GM21515 (cell line): Measurements from ENCODE around the gene LSS.
"Not testable (repeated sequence)": the region's sequence is repeated elsewhere in the genome, so short reads cannot be mapped to it uniquely, and the experiment has no call there.

Experiments
- ATAC-seq: cut with Tn5 transposase; IDR thresholded peaks from one replicate; pipeline ENCODE4 v1.9.1; 2021; ENCODE audit not compliant: unreplicated experiment

LSS gene

DNA sequence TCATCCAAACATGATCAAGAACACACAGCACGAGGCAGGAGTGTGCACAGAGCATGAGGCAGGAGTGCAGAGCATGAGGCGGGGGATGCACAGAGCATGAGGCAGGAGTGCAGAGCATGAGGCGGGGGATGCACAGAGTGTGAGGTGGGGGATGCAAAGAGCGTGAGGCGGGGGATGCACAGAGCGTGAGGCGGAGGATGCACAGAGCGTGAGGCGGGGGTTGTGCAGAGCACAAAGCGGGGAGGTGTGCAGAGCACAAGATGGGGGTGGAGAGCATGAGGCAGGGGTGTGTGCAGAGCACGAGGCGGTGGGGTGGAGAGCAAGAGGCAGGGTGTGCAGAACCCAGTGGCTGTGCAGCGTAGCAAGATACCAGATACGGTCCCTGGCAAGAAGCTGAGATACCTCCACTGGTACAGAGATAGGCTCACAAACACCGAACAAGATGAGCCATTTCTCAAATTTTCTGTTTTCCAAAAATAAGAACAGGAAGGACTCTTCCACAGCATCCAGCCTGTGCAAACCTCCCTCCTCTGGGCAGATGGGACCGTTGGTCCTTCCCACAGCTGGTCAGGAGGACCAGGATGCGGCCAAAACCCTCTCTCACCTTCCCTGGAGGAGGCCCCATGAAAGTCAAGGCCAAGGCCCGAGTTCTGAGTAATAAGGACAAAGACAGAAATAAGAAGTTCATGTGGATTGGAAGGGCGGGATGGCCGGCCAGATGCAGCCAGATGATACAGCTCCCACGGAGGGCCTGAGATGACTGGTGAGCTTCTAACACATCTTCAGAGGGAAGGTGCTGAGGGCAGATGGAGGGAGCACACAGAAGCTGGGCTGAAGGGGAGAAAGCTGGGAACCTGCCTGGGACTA lies 56.3 kb downstream of the LSS start:
- ATAC-seq = no peak

DNA sequence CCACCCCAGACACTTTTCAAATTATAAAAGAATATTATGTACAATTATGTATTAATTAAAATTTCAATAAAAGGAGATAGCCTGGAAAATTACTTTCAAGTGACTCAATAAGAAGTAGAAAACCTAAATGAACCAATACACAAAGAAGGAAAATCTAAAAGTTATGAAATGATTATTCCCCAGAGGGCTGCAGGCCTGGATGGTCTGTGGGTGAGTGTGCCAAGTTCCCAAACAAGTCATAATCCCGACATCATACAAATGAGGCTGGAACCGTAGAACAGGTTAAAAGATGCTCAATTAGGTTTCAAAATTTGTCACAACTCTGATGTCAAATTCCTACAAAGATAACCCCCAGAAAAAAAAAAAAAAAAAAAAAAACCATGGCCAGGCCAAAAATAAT lies 57.0 kb downstream of the LSS start:
- no peak for ATAC-seq

GRCh38 chr21:46170436-46171193 lies 58.0 kb downstream of the LSS start:
- ATAC-seq = not testable (repeated sequence)

- no peak for ATAC-seq
These were observed 59.8 kb downstream of the LSS start for GRCh38 chr21:46168659-46169386.

GRCh38 chr21:46168238-46168637 lies 60.3 kb downstream of the LSS start:
- no peak for ATAC-seq

GRCh38 chr21:46165098-46165497 lies 63.5 kb downstream of the LSS start:
- no peak for ATAC-seq

DNA sequence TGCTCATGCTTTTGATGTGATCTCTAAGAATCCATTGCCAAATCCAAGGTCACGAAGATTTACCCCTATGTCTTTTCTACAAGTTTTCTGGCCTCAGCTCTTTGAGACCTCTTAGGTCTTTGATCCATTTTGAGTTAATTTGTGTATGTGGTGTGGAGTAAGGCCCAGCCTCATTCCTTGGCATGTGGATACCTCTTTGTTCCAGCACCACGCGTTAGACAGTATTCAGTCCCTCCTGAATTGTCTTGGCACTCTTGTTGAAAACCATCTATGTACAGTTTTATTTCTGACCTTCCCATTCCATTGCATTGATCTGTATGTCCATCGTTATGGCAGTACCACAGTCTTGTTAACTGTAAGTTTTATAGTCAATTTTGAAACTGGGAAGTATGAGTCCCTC lies 65.2 kb downstream of the LSS start:
- no peak for ATAC-seq

- ATAC-seq = no peak
These were observed 66.7 kb downstream of the LSS start for GRCh38 chr21:46161633-46162592.

DNA sequence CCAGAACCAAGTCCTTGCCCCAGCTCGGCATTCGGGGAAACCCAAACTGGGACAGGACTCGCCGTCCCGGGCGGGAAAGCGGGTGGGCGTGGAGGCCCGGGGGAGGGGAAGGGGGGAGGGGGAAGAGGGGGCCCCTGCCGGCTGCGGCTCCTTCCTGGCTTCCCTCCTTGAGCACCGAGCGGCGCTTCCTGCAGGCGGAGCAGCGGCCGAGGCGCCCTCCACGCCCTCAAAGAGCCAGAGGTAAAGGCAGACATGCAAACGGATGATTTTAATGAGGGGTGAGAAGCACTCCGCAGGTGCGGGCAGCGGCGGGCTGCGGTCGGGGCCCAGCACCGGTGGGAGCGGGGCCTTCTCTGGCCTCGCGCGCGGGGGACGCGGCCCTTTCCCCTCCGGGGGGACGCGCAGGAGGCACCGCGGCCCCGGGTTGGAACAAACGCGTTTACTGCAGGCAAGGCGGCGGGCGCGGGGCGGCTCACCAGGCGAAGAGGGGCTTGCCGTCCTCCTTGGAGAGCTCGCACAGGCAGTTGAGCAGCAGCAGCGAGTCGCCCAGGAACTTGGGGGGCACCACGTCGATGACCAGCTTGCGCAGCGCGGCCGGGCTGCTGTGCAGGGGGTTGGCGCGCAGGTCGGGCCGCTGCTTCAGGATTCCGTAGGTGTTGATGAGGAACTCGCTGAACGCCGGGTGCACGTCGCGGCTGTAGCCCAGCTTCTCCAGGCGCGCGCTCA lies 67.5 kb downstream of the LSS start:
- ATAC-seq = no peak

DNA sequence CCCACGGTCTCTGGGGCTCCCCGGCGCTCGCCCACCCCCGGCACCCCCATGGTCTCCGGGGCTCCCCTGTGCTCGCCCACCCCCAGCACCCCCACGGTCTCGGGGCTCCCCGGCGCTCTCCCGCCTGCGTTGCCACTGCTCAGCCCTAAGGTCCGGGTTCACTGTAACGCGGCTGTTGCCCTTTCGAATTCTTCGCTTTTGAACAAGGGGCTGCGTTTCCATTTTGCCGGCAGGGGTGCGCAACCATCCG lies 68.0 kb downstream of the LSS start:
- ATAC-seq = no peak

GRCh38 chr21:46159841-46160656 lies 68.5 kb downstream of the LSS start:
- ATAC-seq = no peak

- ATAC-seq = no peak
These were observed 69.2 kb downstream of the LSS start for GRCh38 chr21:46159390-46159789.

GRCh38 chr21:46158666-46159300 lies 69.8 kb downstream of the LSS start:
- no peak for ATAC-seq

DNA sequence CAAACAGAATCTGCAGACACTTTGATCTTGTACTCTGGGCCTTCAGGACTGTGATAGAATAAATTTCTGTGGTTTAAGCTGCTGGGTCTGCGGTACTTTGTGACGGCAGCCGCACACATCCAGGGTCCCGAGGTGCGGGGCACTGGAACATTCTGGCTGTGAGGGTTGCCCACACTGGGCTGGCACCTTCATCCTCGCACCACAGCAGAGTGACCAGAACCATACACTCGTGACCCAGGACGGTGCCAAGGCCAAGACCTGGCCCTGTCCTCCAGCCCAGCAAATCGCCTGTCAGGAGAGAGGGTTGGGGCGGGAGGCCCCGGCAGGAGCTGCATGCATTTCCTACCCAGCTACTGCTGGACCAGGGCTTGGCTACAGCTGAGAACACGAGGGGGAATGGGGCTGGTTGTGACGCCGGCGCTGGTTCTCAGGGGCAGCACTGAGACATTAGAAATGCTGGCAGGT lies 70.6 kb downstream of the LSS start:
- no peak for ATAC-seq

- ATAC-seq = no peak
These were observed 71.1 kb downstream of the LSS start for GRCh38 chr21:46157396-46157986.

DNA sequence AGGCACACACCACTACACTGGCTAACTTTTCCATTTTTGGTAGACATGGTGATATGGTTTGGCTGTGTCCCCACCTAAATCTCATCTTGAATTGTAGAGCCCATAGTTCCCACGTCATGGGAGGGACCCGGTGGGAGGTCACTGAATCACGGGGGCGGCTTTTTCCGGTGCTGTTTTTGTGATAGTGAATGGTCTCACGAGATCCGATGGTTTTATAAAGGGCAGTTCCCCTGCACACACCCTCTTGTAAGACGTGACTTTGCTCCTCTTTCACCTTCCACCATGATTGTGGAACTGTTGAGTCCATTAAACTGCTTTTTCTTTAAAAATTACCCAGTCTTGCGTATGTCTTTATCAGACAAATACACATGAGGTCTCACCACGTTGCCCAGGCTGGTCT lies 71.9 kb downstream of the LSS start:
- ATAC-seq = no peak

DNA sequence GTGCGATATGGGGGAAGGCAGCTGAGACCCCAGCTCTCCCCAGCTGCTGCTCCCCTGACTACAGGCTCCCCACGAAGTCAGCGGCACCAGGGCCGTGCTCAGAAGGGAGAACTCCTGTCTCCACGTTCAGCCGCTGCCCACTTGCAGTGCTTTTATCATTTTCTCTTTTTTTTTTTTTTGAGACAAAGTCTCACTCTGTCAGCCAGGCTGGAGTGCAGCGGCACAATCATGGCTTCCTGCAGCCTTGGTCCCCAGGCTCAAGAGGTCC lies 72.3 kb downstream of the LSS start:
- no peak for ATAC-seq

- ATAC-seq = no peak
These were observed 72.8 kb downstream of the LSS start, which contains the start of gene FTCD for GRCh38 chr21:46155514-46156377. TSS of gene FTCD (minus strand) at chr21:46155579. CDS start at chr21:46155523, 56 bp downstream.
